ENCODE results near the gene EMX2. TPM values are rescaled to one million over a fixed set of nuclear protein-coding genes. Genes with fewer than 3 reads are reported as not detected.

The EMX2 gene
- total and polyA plus RNA-seq, 2 of the 13 experiments (the other 11 are each of a cell fraction or from before 2014, with no cell fraction given): not detected

- Histone ChIP-seq H3K4me3 (replicated peaks in 1 of 3; ENCODE audit: insufficient read depth in 1 of 3, low read depth in 2 of 3, low read length in 3 of 3) (no peak overlapping the region), H3K79me2 (ENCODE audit: insufficient read depth, low read length) (no peaks in the 10 kb centered on the region), H3K36me3 (replicated peaks in 1 of 2; ENCODE audit: control insufficient read depth in 1 of 2, insufficient read depth in 2 of 2, low read length in 2 of 2) (no peaks in the 10 kb centered on the region), H4K20me1 (ENCODE audit: insufficient read depth, low read length) (no peaks in the 10 kb centered on the region), H2AFZ (ENCODE audit: low read length) (no peak overlapping the region), H3K27ac (ENCODE audit: extremely low read length, insufficient read depth, low read length) (no peak overlapping the region), H3K9me3 (ENCODE audit: low read length) (no peaks in the 10 kb centered on the region), H3K27me3 (ENCODE audit: control insufficient read depth in 1 of 2, insufficient read depth in 2 of 2, low read length in 2 of 2) (peaks cover 0 to 17% of the 10 kb centered on the region in 2 experiments; a peak in 3 of 5 replicates), H3K4me1 (ENCODE audit: insufficient read depth, low read length) (no peaks in the 10 kb centered on the region), H3K9ac (ENCODE audit: insufficient read depth, low read depth, low read length) (no peak overlapping the region), H3K4me2 (ENCODE audit: low read depth, low read length) (no peak overlapping the region)
- POLR2A ChIA-PET: no interaction called here
- FAIRE-seq (no peak), DNase-seq (ENCODE audit: low spot score) (no peak), ATAC-seq (no peak)
- CTCF ChIA-PET (ENCODE audit: low intra/inter-chr PET ratio, low total read pairs): no interaction called here
- WGBS (ENCODE audit: low lambda C conversion rate): 13% methylated on average over 3 of the region's 3 CpGs
- no TSS peak for BruUV-seq (replicated peaks)
- in situ Hi-C loops (cut with HindIII; ENCODE audit: extremely low pct_ligation_motif_present, low pct_unique_long_range_greater_than_20kb) (no loop called here), intact Hi-C loops (cut with micrococcal nuclease; ENCODE audit: unreplicated experiment) (no loop called here)
- no peak for TF ChIP-seq TEF (CRISPR knock-in tag; IDR thresholded peaks at IDR 0.05)
- TF ChIP-seq, protein P1, sequence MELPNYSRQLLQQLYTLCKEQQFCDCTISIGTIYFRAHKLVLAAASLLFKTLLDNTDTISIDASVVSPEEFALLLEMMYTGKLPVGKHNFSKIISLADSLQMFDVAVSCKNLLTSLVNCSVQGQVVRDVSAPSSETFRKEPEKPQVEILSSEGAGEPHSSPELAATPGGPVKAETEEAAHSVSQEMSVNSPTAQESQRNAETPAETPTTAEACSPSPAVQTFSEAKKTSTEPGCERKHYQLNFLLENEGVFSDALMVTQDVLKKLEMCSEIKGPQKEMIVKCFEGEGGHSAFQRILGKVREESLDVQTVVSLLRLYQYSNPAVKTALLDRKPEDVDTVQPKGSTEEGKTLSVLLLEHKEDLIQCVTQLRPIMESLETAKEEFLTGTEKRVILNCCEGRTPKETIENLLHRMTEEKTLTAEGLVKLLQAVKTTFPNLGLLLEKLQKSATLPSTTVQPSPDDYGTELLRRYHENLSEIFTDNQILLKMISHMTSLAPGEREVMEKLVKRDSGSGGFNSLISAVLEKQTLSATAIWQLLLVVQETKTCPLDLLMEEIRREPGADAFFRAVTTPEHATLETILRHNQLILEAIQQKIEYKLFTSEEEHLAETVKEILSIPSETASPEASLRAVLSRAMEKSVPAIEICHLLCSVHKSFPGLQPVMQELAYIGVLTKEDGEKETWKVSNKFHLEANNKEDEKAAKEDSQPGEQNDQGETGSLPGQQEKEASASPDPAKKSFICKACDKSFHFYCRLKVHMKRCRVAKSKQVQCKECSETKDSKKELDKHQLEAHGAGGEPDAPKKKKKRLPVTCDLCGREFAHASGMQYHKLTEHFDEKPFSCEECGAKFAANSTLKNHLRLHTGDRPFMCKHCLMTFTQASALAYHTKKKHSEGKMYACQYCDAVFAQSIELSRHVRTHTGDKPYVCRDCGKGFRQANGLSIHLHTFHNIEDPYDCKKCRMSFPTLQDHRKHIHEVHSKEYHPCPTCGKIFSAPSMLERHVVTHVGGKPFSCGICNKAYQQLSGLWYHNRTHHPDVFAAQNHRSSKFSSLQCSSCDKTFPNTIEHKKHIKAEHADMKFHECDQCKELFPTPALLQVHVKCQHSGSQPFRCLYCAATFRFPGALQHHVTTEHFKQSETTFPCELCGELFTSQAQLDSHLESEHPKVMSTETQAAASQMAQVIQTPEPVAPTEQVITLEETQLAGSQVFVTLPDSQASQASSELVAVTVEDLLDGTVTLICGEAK (IDR thresholded peaks at IDR 0.05): no peak
- TF ChIP-seq, protein P1 (CRISPR knock-in tag; IDR thresholded peaks at IDR 0.05): no peak
- TF ChIP-seq GPBP1L1 (CRISPR knock-in tag; IDR thresholded peaks at IDR 0.05): no peak
- TF ChIP-seq MED1 (CRISPR knock-in tag; IDR thresholded peaks at IDR 0.05): no peak
- TF ChIP-seq, protein P2, sequence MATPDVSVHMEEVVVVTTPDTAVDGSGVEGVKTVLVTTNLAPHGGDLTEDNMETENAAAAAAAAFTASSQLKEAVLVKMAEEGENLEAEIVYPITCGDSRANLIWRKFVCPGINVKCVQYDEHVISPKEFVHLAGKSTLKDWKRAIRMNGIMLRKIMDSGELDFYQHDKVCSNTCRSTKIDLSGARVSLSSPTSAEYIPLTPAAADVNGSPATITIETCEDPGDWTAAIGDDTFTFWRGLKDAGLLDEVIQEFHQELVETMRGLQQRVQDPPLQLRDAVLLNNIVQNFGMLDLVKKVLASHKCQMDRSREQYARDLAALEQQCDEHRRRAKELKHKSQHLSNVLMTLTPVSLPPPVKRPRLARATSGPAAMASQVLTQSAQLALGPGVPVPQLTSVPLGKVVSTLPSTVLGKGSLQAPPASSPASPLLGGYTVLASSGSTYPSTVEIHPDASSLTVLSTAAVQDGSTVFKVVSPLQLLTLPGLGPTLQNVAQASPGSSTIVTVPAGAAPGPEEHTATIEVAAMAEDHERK (CRISPR knock-in tag; IDR thresholded peaks at IDR 0.05; ENCODE audit: low read depth): no peak
- TF ChIP-seq ZNF547 (CRISPR knock-in tag; IDR thresholded peaks at IDR 0.05): no peak
- no peak for TF ChIP-seq ZNF12 (CRISPR knock-in tag; IDR thresholded peaks at IDR 0.05)
- TF ChIP-seq, protein P3, sequence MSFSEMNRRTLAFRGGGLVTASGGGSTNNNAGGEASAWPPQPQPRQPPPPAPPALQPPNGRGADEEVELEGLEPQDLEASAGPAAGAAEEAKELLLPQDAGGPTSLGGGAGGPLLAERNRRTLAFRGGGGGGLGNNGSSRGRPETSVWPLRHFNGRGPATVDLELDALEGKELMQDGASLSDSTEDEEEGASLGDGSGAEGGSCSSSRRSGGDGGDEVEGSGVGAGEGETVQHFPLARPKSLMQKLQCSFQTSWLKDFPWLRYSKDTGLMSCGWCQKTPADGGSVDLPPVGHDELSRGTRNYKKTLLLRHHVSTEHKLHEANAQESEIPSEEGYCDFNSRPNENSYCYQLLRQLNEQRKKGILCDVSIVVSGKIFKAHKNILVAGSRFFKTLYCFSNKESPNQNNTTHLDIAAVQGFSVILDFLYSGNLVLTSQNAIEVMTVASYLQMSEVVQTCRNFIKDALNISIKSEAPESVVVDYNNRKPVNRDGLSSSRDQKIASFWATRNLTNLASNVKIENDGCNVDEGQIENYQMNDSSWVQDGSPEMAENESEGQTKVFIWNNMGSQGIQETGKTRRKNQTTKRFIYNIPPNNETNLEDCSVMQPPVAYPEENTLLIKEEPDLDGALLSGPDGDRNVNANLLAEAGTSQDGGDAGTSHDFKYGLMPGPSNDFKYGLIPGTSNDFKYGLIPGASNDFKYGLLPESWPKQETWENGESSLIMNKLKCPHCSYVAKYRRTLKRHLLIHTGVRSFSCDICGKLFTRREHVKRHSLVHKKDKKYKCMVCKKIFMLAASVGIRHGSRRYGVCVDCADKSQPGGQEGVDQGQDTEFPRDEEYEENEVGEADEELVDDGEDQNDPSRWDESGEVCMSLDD (CRISPR knock-in tag; IDR thresholded peaks at IDR 0.05; ENCODE audit: borderline replicate concordance): no peak
- TF ChIP-seq WIZ (CRISPR knock-in tag; IDR thresholded peaks at IDR 0.05): no peak
These were observed 22.7 kb upstream of the EMX2 start for GRCh38 chr10:117519879-117520278.
